Body of pancreas (tissue), 4 donors: ENCODE results near the gene IFRD2. TPM values are rescaled to one million over a fixed set of nuclear protein-coding genes. Genes with fewer than 3 reads are reported as not detected.
A peak's percentile ranks its signal among the peaks of the same experiment; 100 is the strongest.
"Not testable (repeated sequence)": the region's sequence is repeated elsewhere in the genome, so short reads cannot be mapped to it uniquely, and the experiment has no call there.

Experiments used
- ATAC-seq: fragments of 150-250 bp; one replicate; pipeline ENCODE4 v1.9.1; 2016
- DNase-seq, 4 donors: peaks; one replicate each; pipeline ENCODE4 v3.0.0-alpha.2; 2019
- H3K27ac ChIP-seq, 4 donors: fragments of 200-600 bp; sonication (generic); 1 replicate in 3 of 4; 2 replicates in 1 of 4; pipeline versions ENCODE4 v1.5.1 to v1.6.1; 2016 to 2019; ENCODE audit warnings: mild to moderate bottlenecking in 1 of 4, mixed read lengths in 1 of 4, moderate library complexity in 1 of 4
- H3K27me3 ChIP-seq, 2 donors: fragments of 200-600 bp; sonication (generic); one replicate each; pipeline ENCODE4 v1.6.0; 2016; ENCODE audit warnings: mild to moderate bottlenecking in 1 of 2
- H3K36me3 ChIP-seq, 2 donors: fragments of 200-600 bp; sonication (generic); replicated peaks in 1 of 2; 2 replicates each; pipeline ENCODE4 v1.5.1; 2016; ENCODE audit warnings: low read depth in 2 of 2; ENCODE audit not compliant: insufficient read depth in 1 of 2
- H3K4me1 ChIP-seq: fragments of 200-600 bp; sonication (generic); one replicate; pipeline ENCODE4 v1.6.0; 2016
- H3K4me3 ChIP-seq, 2 donors: fragments of 200-600 bp; sonication (generic); 1 replicate in 1 of 2; 2 replicates in 1 of 2; pipeline ENCODE4 v1.5.1; 2016 to 2019
- H3K9me3 ChIP-seq, 3 donors: fragments of 200-600 bp; sonication (generic); 1 replicate in 2 of 3; 2 replicates in 1 of 3; pipeline ENCODE4 v1.5.1; 2016
- CTCF ChIP-seq, 7 experiments: fragments of 450-650 bp in 4 of 7; fragments of 200-600 bp in 3 of 7; sonication (generic) in 3 of 7; IDR thresholded peaks; one replicate each; pipeline ENCODE4 v1.5.1; 2016 to 2019; ENCODE audit warnings: antibody characterized with exemption in 7 of 7
- POLR2A ChIP-seq, 3 donors: fragments of 450-650 bp; IDR thresholded peaks; one replicate each; pipeline ENCODE4 v1.6.1; 2016; ENCODE audit warnings: antibody characterized with exemption in 3 of 3, mild to moderate bottlenecking in 2 of 3
- WGBS, 2 donors: methylation state at CpG; one replicate each; pipeline ENCODE4 v1.1.5; 2017; 5-methylcytosine and 5-hydroxymethylcytosine counted together
- intact Hi-C: fragments of 100-400 bp; cut with DNase I; formaldehyde crosslinking; loops from one replicate; pipeline ENCODE4 v1.15.1; 2023
- total RNA-seq, 2 donors: library from RNA; depleted of rRNA; stranded (reverse); fragments of >200 nt; gene quantifications; one replicate each; pipeline ENCODE4 v1.1.0, GENCODE V29; 2016

The IFRD2 gene
- total RNA-seq, 2 donors from 2014 or later = 75.8 to 103 TPM

DNA sequence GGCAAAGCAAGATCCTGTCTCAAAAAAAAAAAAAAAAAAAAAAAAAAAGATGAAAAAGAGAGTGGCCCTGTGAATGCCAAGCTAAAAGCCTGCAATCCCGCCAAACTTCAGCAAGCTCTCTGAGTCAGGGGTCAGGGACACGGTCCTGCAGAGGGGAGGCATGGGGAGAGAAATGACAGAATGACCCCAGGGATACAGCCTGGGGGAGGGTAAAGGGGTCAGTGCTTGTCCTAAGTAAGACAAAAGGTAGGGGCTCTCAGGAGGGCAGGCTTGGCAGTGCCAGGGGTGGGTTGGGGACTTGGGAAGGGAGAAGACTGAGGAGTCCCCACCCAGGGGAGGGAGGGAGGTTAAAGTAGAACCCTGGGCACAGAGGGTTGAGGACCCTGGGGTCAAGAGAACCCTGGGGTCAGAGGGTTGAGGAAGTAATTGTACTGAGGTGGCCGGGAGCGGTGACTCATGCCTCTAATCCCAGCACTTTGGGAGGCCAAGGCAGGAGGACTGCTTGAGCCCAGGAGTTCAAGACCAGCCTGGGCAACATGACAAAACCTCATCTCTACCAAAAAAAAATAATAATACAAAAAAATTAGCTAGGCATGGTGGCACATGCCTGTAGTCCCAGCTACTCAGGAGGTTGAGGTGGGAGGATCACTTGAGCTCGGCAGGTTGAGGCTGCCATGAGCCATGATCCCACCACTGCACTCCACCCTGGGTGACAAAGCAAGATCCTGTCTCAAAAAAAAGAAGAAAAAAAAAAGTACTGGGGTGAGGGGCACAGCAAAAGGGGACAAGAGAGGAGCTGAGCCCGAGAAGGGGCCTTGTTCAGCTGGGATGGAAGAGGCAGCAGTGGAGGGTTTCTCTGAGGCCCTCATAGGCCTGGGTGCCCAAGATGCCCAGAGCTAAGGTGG, 28.5 kb downstream of the IFRD2 start:
- Histone ChIP-seq H3K4me3 (no peak overlapping the region), H3K27ac (peak overlapping the region; percentile 93 to 97 (median 94)), H3K36me3 (no peaks in the 10 kb centered on the region), H3K9me3 (no peaks in the 10 kb centered on the region), H3K4me1 (peaks cover 73% of the 10 kb centered on the region), H3K27me3 (no peaks in the 10 kb centered on the region)
- 70% methylated on average over 6 of the region's 6 CpGs for WGBS, 2 donors
- ATAC-seq (no peak), DNase-seq (no peak)
- TF ChIP-seq POLR2A (IDR thresholded peaks at IDR 0.05) (no peak), CTCF (IDR thresholded peaks at IDR 0.05) (no peak)
- intact Hi-C loops = no loop called here

DNA sequence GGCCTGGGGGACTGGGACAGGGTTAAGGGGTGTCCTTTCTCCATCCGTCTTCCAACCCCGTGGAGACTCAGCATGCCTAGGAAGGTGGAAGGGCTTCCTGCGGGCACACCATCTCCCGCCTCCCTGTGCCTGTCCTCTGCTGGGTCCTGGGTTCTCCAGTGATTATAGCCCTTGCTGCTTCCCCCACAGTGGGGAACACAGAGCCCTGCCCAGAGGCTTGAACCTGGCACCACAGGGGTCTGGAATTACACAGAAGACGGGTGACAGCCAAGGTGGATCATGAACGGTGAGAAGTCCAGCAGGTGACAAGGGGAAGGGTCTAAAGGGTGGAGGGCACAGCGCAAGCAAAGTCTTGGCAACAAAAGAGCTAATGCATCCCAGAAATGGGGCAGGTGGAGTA, 29.5 kb downstream of the IFRD2 start:
- H3K4me1 ChIP-seq = peaks cover 64% of the 10 kb centered on the region
- intact Hi-C loops = no loop called here
- H3K27ac ChIP-seq = peak overlapping the region in 2 of 4 donors; percentile 94 to 97
- DNase-seq (no peak), ATAC-seq (no peak)
- no peaks in the 10 kb centered on the region for H3K27me3 ChIP-seq
- no peak for TF ChIP-seq POLR2A (IDR thresholded peaks at IDR 0.05)
- TF ChIP-seq CTCF (IDR thresholded peaks at IDR 0.05) = no peak
- H3K4me3 ChIP-seq = no peak overlapping the region
- H3K36me3 ChIP-seq = peaks cover 0 to 2% of the 10 kb centered on the region in 2 donors
- H3K9me3 ChIP-seq = no peaks in the 10 kb centered on the region
- 65 to 87% methylated on average over 3 to 7 of the region's 7 CpGs for WGBS, 2 donors

- ATAC-seq, H3K9me3 ChIP-seq, H3K36me3 ChIP-seq, DNase-seq, H3K4me3 ChIP-seq, H3K27me3 ChIP-seq, intact Hi-C loops: not testable (repeated sequence)
- 97 to 98% methylated on average over 4 of the region's 4 CpGs for WGBS, 2 donors
- Histone ChIP-seq H3K27ac (peak overlapping the region in 3 of 4 donors; percentile 93 to 94 (median 93)), H3K4me1 (peaks cover 58% of the 10 kb centered on the region)
These were observed 30.0 kb downstream of the IFRD2 start for GRCh38 chr3:50262200-50262599.

- no peaks in the 10 kb centered on the region for H3K27me3 ChIP-seq
- peaks cover 51% of the 10 kb centered on the region for H3K4me1 ChIP-seq
- DNase-seq (no peak), ATAC-seq (no peak)
- H3K4me3 ChIP-seq = no peak overlapping the region
- H3K36me3 ChIP-seq = peaks cover 4 to 10% of the 10 kb centered on the region in 2 donors
- 51 to 68% methylated on average over 2 of the region's 2 CpGs for WGBS, 2 donors
- no peaks in the 10 kb centered on the region for H3K9me3 ChIP-seq
- intact Hi-C loops = no loop called here
- TF ChIP-seq CTCF (IDR thresholded peaks at IDR 0.05) (no peak), POLR2A (IDR thresholded peaks at IDR 0.05) (no peak)
- peak overlapping the region in 3 of 4 donors; percentile 93 to 94 (median 93) for H3K27ac ChIP-seq
These were observed 30.7 kb downstream of the IFRD2 start for GRCh38 chr3:50261505-50261904.

- peak overlapping the region; percentile 91 to 94 (median 93) for H3K27ac ChIP-seq
- DNase-seq (no peak), ATAC-seq (no peak)
- intact Hi-C loops = no loop called here
- TF ChIP-seq POLR2A (IDR thresholded peaks at IDR 0.05) (no peak), CTCF (IDR thresholded peaks at IDR 0.05) (no peak)
- peaks cover 46% of the 10 kb centered on the region for H3K4me1 ChIP-seq
- no peaks in the 10 kb centered on the region for H3K9me3 ChIP-seq
- peaks cover 4 to 14% of the 10 kb centered on the region in 2 donors for H3K36me3 ChIP-seq
- H3K4me3 ChIP-seq = no peak overlapping the region
- H3K27me3 ChIP-seq = no peaks in the 10 kb centered on the region
- WGBS, 2 donors = 71 to 77% methylated on average over 3 to 5 of the region's 5 CpGs
These were observed 31.2 kb downstream of the IFRD2 start for GRCh38 chr3:50260942-50261441.
